ENCODE measurements around the gene MXRA8. TPM values are rescaled to one million over a fixed set of nuclear protein-coding genes. Genes with fewer than 3 reads are reported as not detected.

MXRA8 gene
- total and polyA plus RNA-seq, 9 of the 15 experiments (the other 6 are each of a cell fraction or from before 2014, with no cell fraction given) = 0.66 to 11.3 (median 6.3) TPM

DNA sequence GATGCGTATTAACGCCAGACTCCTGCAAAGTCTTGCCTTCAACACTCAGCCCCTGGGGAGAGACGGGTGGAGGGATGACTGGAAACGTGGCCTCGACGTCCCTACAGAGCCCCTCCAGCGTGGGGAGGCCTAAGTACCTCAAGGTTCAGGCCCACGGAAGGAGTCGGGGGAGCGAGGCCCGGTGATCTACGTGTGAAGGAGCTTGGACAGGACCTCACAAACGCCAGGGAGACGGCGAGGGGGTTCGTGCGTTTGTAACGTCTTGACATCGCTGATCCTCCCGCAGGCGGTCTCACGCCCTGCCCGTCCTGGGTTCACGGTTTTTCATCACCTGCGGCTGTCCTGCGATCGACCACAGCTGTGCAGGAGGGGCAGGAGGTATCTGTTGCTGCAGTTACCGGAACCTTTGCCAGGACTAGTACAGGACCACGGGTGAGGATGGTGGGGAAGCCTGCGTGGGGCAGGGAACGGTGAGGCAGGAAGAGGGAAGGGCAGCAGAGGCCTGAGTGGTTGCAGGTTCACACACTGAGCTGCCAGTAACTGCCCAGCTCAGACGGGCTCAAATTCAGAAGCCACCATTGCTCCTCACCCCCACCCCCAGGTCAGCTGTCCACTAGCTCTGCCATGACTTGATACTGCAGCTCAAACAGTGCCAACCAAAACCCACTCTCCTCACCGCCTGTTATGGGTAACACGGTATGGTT is 41.7 kb upstream of the MXRA8 start (continued):
- TF ChIP-seq, protein P1, sequence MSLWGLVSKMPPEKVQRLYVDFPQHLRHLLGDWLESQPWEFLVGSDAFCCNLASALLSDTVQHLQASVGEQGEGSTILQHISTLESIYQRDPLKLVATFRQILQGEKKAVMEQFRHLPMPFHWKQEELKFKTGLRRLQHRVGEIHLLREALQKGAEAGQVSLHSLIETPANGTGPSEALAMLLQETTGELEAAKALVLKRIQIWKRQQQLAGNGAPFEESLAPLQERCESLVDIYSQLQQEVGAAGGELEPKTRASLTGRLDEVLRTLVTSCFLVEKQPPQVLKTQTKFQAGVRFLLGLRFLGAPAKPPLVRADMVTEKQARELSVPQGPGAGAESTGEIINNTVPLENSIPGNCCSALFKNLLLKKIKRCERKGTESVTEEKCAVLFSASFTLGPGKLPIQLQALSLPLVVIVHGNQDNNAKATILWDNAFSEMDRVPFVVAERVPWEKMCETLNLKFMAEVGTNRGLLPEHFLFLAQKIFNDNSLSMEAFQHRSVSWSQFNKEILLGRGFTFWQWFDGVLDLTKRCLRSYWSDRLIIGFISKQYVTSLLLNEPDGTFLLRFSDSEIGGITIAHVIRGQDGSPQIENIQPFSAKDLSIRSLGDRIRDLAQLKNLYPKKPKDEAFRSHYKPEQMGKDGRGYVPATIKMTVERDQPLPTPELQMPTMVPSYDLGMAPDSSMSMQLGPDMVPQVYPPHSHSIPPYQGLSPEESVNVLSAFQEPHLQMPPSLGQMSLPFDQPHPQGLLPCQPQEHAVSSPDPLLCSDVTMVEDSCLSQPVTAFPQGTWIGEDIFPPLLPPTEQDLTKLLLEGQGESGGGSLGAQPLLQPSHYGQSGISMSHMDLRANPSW (CRISPR knock-in tag; IDR thresholded peaks at IDR 0.05) = 0 out of 2 replicates have a peak, but pooled peaks have one; percentile 31
- no peak for TF ChIP-seq KAT8 (IDR thresholded peaks at IDR 0.05; ENCODE audit: low read depth)
- no peak for TF ChIP-seq ZNF134 (CRISPR knock-in tag; conservative IDR thresholded peaks at IDR 0.05)
- no peak for TF ChIP-seq MYBL2 (IDR thresholded peaks at IDR 0.05; ENCODE audit: low read depth)
- TF ChIP-seq MYBL2 (CRISPR knock-in tag; IDR thresholded peaks at IDR 0.05; ENCODE audit: borderline replicate concordance) = 0 out of 2 replicates have a peak, but pooled peaks have one; percentile 41
- TF ChIP-seq YY1 (IDR thresholded peaks at IDR 0.05; ENCODE audit: borderline replicate concordance in 1 of 3, control insufficient read depth in 1 of 3, extremely low read depth in 1 of 3, insufficient read depth in 3 of 3, insufficient read length in 1 of 3, insufficient replicate concordance in 2 of 3, low read depth in 1 of 3, low read length in 2 of 3) = peak in 2 of 3 experiments; percentile 13 to 20
- TF ChIP-seq, protein P2, sequence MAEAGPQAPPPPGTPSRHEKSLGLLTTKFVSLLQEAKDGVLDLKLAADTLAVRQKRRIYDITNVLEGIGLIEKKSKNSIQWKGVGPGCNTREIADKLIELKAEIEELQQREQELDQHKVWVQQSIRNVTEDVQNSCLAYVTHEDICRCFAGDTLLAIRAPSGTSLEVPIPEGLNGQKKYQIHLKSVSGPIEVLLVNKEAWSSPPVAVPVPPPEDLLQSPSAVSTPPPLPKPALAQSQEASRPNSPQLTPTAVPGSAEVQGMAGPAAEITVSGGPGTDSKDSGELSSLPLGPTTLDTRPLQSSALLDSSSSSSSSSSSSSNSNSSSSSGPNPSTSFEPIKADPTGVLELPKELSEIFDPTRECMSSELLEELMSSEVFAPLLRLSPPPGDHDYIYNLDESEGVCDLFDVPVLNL (CRISPR knock-in tag; IDR thresholded peaks at IDR 0.05; ENCODE audit: low read depth) = 0 out of 2 replicates have a peak, but pooled peaks have one; percentile 36
- TF ChIP-seq RBBP5 (IDR thresholded peaks at IDR 0.05; ENCODE audit: borderline replicate concordance, insufficient read depth, low read length, poor library complexity, severe bottlenecking) = no peak
- TF ChIP-seq ZNF124 (CRISPR knock-in tag; IDR thresholded peaks at IDR 0.05) = peak; percentile 70; the same call in 1 of the 2 replicates
- TF ChIP-seq, protein P3, sequence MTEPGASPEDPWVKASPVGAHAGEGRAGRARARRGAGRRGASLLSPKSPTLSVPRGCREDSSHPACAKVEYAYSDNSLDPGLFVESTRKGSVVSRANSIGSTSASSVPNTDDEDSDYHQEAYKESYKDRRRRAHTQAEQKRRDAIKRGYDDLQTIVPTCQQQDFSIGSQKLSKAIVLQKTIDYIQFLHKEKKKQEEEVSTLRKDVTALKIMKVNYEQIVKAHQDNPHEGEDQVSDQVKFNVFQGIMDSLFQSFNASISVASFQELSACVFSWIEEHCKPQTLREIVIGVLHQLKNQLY (CRISPR knock-in tag; conservative IDR thresholded peaks at IDR 0.05) = 0 out of 4 replicates have a peak, but pooled peaks have one; percentile 2 to 42
- TF ChIP-seq, protein P4, sequence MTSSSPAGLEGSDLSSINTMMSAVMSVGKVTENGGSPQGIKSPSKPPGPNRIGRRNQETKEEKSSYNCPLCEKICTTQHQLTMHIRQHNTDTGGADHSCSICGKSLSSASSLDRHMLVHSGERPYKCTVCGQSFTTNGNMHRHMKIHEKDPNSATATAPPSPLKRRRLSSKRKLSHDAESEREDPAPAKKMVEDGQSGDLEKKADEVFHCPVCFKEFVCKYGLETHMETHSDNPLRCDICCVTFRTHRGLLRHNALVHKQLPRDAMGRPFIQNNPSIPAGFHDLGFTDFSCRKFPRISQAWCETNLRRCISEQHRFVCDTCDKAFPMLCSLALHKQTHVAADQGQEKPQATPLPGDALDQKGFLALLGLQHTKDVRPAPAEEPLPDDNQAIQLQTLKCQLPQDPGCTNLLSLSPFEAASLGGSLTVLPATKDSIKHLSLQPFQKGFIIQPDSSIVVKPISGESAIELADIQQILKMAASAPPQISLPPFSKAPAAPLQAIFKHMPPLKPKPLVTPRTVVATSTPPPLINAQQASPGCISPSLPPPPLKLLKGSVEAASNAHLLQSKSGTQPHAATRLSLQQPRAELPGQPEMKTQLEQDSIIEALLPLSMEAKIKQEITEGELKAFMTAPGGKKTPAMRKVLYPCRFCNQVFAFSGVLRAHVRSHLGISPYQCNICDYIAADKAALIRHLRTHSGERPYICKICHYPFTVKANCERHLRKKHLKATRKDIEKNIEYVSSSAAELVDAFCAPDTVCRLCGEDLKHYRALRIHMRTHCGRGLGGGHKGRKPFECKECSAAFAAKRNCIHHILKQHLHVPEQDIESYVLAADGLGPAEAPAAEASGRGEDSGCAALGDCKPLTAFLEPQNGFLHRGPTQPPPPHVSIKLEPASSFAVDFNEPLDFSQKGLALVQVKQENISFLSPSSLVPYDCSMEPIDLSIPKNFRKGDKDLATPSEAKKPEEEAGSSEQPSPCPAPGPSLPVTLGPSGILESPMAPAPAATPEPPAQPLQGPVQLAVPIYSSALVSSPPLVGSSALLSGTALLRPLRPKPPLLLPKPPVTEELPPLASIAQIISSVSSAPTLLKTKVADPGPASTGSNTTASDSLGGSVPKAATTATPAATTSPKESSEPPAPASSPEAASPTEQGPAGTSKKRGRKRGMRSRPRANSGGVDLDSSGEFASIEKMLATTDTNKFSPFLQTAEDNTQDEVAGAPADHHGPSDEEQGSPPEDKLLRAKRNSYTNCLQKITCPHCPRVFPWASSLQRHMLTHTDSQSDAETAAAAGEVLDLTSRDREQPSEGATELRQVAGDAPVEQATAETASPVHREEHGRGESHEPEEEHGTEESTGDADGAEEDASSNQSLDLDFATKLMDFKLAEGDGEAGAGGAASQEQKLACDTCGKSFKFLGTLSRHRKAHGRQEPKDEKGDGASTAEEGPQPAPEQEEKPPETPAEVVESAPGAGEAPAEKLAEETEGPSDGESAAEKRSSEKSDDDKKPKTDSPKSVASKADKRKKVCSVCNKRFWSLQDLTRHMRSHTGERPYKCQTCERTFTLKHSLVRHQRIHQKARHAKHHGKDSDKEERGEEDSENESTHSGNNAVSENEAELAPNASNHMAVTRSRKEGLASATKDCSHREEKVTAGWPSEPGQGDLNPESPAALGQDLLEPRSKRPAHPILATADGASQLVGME (CRISPR knock-in tag; IDR thresholded peaks at IDR 0.05) = 0 out of 2 replicates have a peak, but pooled peaks have one; percentile 15
- TF ChIP-seq TEAD1 (CRISPR knock-in tag; IDR thresholded peaks at IDR 0.05) = 0 out of 4 replicates have a peak, but pooled peaks of 1 of the 2 experiments have one; percentile 20
